Brain pericyte (primary cell): ENCODE data around the gene CPNE5.
"Not testable (repeated sequence)": the region's sequence is repeated elsewhere in the genome, so short reads cannot be mapped to it uniquely, and the experiment has no call there.

Experiments
- DNase-seq: peaks from one replicate; pipeline ENCODE4 v3.0.0-alpha.2; 2012; ENCODE audit warnings: low read depth, low spot score

CPNE5 gene

DNA sequence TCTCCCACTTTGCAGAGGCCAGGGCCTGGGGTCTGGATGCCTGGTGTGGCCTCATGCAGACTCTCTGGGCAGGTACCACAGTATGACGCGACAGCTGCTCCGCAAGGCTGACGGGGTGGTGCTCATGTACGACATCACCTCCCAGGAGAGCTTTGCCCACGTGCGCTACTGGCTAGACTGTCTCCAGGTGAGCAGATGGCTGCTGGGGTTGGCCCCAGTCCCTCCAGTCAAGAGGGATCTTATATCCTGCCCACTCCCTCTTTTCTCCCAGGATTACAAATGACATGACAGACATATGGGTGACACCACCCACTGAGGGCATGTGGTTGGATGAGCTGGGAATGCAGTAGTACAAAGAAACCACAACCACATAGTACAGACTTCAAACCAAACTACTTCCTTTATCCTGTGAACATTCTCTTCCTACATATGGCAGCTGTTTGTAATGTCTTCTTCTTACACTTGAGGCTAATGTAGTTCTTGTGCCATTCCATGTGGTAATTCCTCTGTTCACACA is 111.7 kb downstream of the CPNE5 start:
- no peak for DNase-seq

DNA sequence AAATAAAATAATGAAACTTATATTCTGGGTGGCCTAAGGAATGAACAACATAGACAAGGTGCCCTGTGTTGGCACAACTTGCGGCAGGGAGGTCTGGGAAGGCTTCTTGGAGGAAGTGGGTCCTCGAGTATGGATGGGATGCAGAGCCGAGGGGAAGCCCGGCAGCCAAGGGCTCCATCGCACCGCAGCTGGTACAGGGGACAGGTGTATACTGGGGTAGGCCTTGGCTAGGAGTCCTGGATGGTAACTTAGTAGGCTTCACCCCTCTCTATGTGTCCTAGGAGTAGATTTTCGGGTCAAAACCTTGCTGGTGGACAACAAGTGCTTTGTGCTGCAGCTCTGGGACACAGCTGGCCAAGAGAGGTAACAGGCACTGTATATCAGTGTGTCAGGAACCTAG is 113.7 kb downstream of the CPNE5 start:
- DNase-seq = no peak

DNA sequence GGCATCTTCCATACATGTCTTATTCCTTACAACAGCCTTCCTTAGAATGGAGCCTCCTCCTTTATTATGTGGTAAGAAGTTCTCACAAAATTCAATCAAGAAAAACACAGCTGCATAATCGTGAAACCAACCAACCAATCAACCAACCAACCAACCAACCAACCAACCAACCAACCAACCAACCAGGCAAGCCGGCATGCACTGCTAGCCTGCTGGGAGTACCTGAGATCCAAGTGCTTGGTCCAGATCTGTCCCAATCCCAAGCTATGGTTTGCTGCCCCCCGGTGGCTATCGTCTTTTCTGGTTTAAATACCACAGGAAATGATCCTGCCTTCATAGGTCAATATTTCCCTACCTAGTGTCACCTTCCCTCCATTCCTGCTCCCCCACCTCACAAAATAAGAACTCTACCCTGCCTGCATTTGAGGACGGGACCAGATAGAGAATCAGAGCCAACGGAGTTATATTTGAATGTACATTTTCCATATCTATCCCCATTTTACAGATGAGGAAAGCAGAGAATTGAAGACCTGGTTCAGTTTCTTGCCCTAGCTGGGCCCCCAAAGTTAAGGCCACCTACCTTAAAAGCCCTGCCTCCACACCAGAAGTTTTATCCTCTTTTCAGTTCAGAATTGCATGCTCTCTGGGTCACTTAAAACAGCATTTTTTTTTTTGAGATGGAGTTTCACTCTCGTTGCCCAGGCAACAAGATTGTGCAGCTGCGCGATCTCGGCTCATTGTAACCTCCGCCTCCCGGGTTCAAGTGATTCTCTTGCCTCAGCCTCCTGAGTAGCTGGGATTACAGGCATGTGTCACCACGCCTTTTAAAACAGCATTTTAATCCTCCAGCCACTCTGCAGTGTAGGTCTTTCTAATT is 114.5 kb downstream of the CPNE5 start:
- DNase-seq = no peak

DNA sequence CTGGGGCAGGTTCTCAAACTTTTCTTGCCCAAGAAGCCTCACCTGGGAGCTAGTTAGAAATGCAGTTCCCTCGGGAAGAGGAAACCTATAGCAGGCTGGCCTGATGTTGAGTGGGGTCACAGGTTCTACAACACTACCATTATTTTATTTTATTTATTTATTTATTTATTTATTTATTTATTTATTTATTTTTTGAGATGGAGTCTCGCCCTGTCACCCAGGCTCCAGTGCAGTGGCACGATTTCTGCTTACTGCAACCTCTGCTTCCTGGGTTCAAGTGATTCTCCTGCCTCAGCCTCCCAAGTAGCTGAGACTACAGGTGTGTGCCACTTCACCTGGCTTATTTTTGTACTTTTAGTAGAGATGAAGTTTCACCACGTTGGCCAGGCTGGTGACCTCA is 115.3 kb downstream of the CPNE5 start:
- DNase-seq = not testable (repeated sequence)

DNA sequence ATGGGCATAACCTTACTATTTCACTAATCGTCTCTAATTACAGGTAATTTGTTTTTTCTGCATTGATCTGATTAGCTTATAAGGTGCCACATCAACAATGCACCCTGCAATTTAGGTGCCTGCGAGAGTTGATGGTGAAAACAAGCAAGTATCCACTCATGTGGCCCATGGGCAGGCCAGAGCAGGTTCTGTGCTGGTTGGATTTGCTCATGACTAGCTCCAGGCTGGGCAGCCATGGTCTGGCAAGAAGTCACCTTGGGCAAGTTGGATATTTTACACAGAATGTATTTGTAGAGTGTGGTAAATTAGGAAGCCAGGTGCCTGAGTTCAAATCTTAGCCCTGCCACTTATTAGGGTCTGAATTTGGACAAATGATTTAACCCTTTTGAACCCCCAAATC is 116.4 kb downstream of the CPNE5 start:
- no peak for DNase-seq

DNA sequence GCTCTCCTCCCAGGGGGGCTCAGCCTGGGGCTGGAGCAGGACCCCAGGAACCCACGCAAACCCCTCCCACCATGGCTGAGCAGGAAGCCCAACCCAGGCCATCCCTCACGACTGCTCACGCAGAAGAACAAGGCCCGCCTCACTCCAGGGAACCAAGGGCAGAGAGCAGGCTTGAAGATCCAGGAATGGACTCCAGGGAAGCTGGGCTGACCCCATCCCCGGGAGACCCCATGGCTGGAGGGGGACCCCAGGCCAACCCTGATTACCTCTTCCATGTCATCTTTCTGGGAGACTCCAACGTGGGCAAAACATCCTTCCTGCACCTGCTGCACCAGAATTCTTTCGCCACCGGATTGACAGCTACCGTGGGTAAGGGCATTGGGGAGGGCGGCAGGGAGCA is 116.9 kb downstream of the CPNE5 start:
- no peak for DNase-seq

DNA sequence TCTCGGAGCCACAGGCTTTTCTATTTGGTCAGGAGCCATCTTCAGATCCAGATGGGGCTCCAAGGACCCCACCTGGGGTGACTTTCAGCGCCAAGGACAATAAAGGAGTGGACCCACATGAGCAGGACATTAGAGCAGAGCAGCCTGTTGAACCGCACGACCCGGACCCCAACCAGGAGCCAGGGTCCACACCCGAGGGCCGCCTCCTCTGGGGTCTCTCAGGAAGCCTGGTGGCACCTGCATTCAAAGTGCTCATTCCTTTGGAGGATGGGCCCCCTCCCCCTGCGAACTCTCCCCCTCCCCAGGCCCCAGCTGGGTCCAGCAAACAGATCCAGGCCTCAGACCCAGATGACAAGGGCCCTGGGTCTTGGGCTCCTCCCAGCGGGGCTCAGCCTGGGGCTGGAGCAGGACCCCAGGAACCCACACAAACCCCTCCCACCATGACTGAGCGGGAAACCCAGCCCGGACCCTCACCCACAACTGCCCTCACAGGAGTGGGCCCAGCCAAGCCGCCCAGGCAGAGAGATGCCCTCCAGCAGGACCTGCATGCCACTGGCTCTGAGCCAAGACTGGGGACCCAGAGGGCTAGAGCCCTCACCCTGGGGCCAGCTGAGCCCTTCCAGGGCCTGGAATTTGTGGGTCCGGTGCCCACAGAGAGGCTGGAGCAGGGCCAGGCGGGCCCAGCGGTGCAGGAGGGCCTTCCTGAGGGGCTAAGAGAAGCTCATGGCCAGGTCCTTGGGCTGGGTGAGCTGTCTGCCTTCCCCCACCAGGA is 117.7 kb downstream of the CPNE5 start:
- DNase-seq = no peak

DNA sequence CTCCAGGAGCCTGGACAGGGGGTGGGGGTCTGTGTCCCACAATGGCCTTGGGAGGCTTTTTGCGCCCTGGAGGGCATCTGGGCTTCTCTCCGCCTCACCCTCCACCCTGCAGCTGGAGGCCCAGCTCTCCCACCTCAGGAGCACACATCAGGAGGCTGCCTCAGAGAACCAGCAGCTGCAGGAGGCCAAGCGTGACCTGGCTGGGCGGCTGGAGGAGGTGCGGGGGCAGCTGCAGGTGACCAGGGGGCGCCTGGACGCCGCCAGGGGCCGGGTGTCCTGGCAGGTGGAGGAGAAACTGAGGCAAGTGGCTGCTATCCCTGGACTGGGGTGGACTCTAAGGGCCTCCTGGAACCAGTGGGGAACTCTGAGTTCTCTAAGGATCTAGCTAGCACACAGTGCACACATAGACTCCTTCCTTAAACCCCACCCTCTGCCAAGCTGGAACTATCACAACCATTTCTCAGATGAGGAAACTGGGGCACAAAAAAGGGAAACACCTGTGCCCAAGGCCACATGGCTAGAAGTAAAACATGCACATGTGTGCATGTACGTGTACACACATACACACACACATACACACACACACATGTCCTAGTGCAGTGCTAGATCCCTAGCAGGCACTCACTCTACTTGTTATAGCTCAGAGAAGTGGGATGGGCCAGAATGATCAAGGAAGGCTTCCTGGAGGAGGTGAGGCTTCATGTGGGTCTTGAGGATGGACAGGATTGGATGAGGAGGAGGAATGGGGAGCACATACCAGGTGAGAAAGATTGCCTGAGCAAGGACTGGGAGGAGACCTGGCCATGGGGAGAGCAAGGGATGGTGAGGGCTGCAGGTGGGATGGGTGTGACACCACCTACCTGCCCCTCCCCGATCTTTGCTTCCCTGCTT is 118.7 kb downstream of the CPNE5 start:
- no peak for DNase-seq

DNA sequence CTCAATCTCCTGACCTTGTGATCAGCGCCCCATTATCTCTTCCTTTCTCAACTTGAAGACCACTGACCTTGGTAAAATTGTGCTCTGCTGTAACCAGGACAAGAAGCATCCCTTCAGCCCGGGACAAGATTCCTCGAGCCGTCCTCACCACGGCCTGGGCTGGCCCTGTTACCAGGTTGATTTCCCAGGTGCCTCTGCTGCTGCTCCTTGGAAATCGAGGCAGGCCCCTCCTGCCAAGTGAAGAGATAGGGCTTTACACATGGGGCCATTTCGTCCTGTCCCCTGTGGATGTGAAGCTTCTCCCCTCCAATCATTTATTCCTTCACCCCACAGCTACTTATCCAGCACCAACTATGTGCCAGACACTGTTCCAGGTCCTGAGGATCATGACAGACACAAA is 120.1 kb downstream of the CPNE5 start:
- no peak for DNase-seq

DNA sequence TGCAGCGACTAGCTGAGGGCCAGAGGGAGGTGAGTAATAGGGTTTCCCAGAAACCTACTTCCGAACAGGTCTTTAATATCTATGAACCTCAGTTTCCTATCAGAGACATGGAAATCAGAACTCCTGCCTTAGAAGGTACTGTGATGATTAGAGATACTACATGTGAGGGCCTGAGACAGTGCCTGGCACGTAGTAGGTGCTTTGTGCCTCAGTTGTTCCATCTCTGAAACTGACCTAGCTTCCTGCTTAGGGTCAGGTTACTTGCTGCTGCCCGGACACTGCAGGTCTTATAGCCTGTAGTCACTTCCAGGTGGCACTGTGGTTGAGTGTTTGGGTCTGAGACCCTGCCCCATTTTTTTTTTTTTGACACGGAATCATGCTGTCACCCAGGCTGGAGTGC is 120.7 kb downstream of the CPNE5 start:
- no peak for DNase-seq

DNA sequence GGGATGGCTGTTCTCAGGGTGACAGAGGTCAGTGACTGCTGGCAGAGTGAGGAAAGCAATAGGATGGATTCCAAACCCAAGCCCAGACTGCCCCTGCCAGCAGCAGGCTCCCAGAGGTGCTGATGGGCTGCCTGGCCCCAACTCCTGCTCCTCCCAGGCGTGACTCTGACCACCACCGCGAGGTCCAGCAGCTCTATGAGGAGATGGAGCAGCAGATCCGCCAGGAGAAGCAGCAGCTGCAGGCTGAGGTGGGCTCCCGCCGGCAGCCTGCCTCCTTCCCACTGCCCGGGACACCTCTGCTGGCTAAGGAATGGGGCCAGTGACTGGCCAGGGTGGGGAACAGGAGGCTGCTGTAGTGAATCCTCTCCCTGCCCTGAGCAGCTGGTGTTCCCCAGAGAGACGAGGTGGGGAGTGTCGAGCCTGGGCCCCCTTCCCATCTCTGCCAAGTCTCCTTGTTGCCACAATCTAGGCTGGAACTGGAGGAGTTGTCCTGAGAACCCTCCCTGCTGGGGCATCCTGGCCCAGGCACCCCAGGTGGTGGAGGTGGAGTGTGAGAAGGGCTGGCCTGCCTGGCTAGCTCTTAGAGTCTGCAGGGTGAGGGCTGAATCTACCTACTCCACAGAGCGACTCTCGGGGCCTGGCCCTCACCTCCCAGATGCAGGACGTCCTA is 121.2 kb downstream of the CPNE5 start:
- no peak for DNase-seq

DNA sequence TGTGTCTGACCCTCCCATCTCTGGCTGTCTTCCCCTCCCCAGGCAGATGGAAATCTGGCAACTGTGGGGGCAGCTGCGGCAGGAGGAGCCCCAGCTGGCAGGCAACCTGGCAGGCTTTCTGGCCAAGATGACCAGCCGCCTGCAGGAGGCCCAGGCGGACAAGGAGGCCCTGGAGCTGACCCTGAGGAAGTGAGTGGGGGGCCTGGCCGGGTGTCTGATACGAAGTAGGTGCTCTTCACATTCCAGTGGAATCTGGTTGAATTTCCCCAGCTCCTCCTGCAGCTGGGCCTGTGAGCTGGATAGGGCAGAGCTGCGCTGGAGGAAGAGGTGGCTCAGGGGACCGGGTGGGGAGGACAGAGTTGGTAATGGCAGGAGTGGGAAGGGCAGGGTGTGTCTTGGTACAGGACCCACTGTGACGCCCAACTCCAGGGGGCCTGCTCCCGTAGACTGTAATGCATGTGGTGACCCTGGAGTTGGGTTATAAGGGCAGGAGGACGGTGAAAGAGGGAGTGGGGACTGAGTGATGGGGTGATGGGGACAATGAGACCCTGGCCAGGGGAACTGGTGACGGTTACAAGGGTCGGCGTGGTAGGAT is 121.9 kb downstream of the CPNE5 start:
- DNase-seq = no peak

DNA sequence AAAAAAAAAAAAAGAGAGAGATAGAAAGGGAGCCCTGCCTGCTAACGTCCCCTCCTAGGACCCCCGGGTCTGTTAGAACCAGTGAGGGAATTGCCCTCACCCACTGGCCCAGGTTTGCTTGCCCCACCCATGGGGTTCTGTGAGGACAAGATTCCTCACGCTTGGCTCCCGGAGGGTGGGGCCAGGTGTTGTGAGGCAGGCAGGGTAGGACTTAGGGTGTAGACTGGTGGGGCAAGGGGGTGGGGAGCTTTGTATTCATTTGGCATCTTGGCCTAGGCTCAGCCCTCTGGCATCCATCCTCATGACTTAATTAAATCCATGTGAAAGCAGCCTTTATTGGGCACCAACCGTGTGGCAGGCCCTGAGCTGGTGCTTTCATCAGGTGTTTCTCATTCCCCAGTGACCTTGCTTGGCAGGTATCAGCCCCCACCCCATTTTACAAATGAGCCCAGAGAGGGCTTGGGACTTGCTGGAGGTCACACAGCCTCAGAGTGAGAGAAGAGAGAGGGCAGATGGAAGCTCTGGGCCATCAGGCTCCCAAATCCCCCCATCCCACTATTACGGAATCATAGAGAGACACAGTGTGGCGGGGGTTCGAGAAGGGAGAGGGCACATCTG is 122.7 kb downstream of the CPNE5 start:
- no peak for DNase-seq

DNA sequence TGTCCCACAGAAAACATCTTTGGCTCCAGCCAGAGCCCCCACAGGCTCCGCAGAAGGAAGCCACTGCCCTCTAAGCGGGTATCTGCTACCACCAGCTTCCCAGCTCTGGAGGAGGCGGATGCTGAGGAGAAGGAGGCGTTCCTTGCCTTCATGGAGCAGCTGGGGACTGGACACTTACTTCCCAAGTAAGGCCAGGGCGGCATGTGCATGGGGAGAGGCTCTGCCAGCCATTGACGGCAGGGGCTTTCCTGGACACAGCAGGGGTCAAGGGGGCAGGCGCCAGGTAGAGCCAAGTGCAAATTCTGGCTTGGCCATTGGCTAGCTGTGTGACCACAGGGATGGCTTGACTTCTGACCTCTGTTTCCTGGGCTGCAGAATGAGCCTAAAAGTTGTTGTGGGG is 123.8 kb downstream of the CPNE5 start:
- no peak for DNase-seq

DNA sequence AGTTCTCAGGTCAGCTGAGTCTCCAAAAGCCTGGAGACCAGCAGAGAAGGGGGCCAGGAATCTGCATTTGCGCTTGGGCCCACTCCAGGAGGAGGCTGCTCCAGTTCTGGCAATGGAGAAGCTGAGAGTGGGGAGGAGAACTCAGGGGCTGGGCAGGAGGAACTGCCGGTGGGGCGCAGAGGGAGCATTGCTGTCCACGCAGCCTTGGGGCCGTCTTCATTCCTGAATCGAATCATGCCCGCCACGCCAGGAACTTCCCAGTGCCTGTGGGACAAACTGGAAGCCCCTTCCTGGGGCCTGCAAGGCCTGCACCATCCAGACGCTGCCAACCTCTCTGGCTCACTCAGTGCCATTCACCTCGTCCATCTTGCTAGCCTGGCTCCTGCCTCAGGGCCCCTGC is 124.7 kb downstream of the CPNE5 start:
- DNase-seq = no peak

DNA sequence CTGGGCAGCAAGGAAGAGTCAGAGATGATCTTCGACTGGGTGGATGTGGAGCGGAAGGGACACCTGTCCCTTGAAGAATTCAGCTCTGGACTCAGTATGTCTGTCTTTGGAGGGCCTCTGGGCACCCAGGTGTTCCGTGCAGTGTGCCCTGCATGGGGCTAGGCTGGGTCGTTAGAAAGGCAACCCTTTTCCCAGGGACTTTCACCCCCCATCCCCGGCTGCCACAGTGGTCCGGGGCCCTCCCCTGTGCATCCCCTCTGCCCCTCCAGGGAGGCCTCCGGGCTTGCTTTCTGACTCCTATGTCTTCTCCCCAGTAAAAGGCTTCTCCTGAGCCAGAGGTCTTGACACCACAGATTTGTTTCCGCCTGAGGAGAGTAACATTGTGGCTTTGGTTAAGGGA is 125.4 kb downstream of the CPNE5 start:
- DNase-seq = no peak

DNA sequence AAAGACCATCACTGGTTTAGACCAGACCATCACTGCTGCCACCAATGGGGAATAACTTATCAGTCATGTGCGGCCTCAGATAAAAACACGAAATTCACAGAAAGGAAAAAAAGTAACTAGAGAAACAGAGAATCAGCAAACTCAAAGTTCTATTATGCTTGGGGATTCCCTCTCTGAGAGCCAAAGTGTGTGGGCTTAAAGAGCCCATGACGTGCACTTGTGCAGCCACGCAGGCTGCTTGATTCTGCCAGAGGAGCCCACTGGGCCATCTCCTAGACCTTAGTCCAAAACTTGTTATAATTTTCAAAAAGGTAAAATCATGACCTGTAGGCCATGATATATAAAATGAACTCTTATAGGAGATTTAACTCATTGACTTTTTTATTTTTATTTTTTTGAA is 126.4 kb downstream of the CPNE5 start:
- DNase-seq = no peak

DNA sequence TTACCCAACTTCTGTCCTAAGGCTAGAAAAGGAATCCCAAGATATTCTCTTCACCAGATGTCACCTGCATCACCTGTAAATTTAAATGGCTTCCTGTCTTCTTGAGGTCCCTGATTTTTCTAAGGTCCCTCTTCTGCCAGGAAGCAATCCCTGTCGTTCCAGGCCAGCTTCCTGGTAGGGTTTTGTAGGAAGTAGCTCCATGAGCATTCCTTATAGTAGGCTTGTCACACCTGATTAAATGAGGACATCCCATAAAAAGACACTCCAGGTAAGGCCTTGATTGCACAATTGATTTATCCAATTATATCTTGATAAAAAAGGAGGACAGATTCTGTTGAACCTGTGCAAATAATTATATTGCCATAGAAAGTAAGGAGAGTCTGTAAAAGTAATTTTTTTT is 132.9 kb downstream of the CPNE5 start:
- no peak for DNase-seq

DNA sequence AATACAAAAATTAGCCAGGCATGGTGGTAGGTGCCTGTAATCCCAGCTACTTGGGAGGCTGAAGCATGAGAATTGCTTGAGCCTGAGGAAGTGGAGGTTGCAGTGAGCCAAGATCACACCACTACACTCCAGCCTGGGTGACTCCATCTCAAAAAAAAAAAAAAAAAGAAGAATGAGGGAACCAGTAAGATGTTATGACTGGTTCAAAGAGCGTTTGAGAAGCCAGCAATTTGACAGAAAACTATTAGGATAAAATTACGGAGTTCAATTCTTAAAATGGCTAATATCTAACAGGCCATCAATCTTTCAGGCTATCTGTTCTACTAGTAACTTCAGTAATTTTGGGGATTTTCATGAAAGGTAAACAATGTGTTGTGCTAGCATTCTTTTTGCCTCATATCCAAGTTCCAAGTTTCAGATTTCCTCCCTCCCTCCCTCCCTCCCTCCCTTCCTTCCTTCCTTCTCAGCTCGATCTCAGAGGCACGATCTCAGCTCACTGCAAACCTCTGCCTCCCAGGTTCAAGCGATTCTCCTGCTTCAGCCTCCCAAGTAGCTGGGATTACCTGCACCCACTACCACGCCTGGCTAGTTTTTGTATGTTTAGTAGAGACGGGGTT is 134.2 kb downstream of the CPNE5 start:
- DNase-seq = not testable (repeated sequence)

DNA sequence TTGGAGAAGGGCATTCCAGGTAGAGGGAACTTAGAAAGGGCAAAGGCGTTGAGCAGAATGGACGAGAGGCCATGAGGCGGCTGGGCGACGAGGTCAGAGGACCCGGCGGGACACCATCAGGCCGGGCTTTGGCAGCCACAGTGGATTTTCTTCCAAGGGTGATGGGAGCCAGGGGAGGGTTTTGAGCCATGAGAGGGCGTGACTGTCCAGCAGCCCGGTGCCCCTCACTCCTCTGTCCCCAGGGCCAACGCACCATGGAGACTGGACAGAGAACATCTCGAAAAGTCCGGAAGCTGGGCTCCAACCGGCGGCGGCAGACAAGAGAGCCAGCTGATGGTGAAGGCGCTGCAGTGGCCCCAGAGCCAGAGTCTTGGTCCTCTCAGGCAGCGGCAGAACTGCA is 135.3 kb downstream of the CPNE5 start:
- no peak for DNase-seq
